CD4-positive, alpha-beta T cell treated with Interferon alpha-2 for 1 hour (primary cell): ENCODE results near the gene TPSB2.
"Not testable (repeated sequence)": the region's sequence is repeated elsewhere in the genome, so short reads cannot be mapped to it uniquely, and the experiment has no call there.

Source experiments
- DNase-seq, 2 donors: peaks; one replicate each; pipeline ENCODE4 v3.0.0-alpha.2; 2020 to 2022

Gene TPSB2

GRCh38 chr16:1199347-1200013, 30.5 kb downstream of the TPSB2 start:
- no peak for DNase-seq

- not testable (repeated sequence) for DNase-seq
Observed at GRCh38 chr16:1198671-1199346, 31.2 kb downstream of the TPSB2 start.

GRCh38 chr16:1198194-1198593, 31.8 kb downstream of the TPSB2 start:
- DNase-seq, result no peak

GRCh38 chr16:1197237-1197866, 32.6 kb downstream of the TPSB2 start:
- DNase-seq, result no peak

GRCh38 chr16:1196494-1196893, 33.5 kb downstream of the TPSB2 start:
- DNase-seq, result no peak

GRCh38 chr16:1195393-1195666, 34.7 kb downstream of the TPSB2 start:
- DNase-seq, result no peak

GRCh38 chr16:1194665-1195392, 35.2 kb downstream of the TPSB2 start:
- DNase-seq, result no peak

GRCh38 chr16:1193825-1194581, 36.0 kb downstream of the TPSB2 start:
- no peak for DNase-seq

- no peak for DNase-seq
Observed at GRCh38 chr16:1193143-1193824, 36.7 kb downstream of the TPSB2 start.

GRCh38 chr16:1192384-1193073, 37.5 kb downstream of the TPSB2 start:
- no peak for DNase-seq

GRCh38 chr16:1190789-1191188, 39.2 kb downstream of the TPSB2 start:
- not testable (repeated sequence) for DNase-seq

- no peak for DNase-seq
Observed at GRCh38 chr16:1189455-1189854, 40.5 kb downstream of the TPSB2 start.

- peak in 1 of 2 donors; percentile 41 for DNase-seq
Observed at GRCh38 chr16:1188432-1189189, 41.4 kb downstream of the TPSB2 start.

- not testable (repeated sequence) for DNase-seq
Observed at GRCh38 chr16:1185460-1186207, 44.4 kb downstream of the TPSB2 start.

GRCh38 chr16:1184980-1185379, 45.0 kb downstream of the TPSB2 start:
- no peak for DNase-seq

GRCh38 chr16:1184156-1184868, 45.7 kb downstream of the TPSB2 start:
- DNase-seq, result no peak

- no peak for DNase-seq
Observed at GRCh38 chr16:1182950-1183907, 46.8 kb downstream of the TPSB2 start.

GRCh38 chr16:1182316-1182671, 47.7 kb downstream of the TPSB2 start:
- no peak for DNase-seq
